ENCODE measurements around the gene ZNF280A.

ZNF280A gene

GRCh38 chr22:22520020-22520656, at the start of gene ZNF280A:
ZNF280A (minus strand) TSS chr22:22520270; CDS start chr22:22515630, 4,640 bp downstream.
- FAIRE-seq (no peak), DNase-seq (ENCODE audit: low spot score) (peak; percentile 48)

- no peak for FAIRE-seq
- no peak for DNase-seq (ENCODE audit: low spot score)
Observed at GRCh38 chr22:22569218-22569617, 49.1 kb upstream of the ZNF280A start.

GRCh38 chr22:22565981-22566380, 45.9 kb upstream of the ZNF280A start:
- DNase-seq (ENCODE audit: low spot score) (no peak), FAIRE-seq (no peak)

- FAIRE-seq (peak; percentile 73), DNase-seq (ENCODE audit: low spot score) (peak; percentile 98)
Observed at GRCh38 chr22:22558972-22559603, 39.0 kb upstream of the ZNF280A start, which contains the start of gene PRAME. PRAME (minus strand) TSS chr22:22559265; CDS start chr22:22556832, 2,433 bp downstream.

GRCh38 chr22:22558071-22558971, 38.3 kb upstream of the ZNF280A start:
- FAIRE-seq = no peak
- DNase-seq (ENCODE audit: low spot score) = peak; percentile 65

GRCh38 chr22:22556995-22557925, 37.2 kb upstream of the ZNF280A start:
- peak; percentile 89 for DNase-seq (ENCODE audit: low spot score)
- no peak for FAIRE-seq

GRCh38 chr22:22556578-22556977, 36.5 kb upstream of the ZNF280A start:
- DNase-seq (ENCODE audit: low spot score) (no peak), FAIRE-seq (no peak)

GRCh38 chr22:22555596-22555995, 35.5 kb upstream of the ZNF280A start:
- DNase-seq (ENCODE audit: low spot score) (no peak), FAIRE-seq (no peak)

GRCh38 chr22:22554587-22555284, 34.7 kb upstream of the ZNF280A start:
- DNase-seq (ENCODE audit: low spot score) (no peak), FAIRE-seq (peak; percentile 70)

GRCh38 chr22:22553735-22554586, 33.9 kb upstream of the ZNF280A start:
- no peak for DNase-seq (ENCODE audit: low spot score)
- FAIRE-seq = no peak

- no peak for DNase-seq (ENCODE audit: low spot score)
- FAIRE-seq = no peak
Observed at GRCh38 chr22:22553141-22553540, 33.1 kb upstream of the ZNF280A start.

- FAIRE-seq (no peak), DNase-seq (ENCODE audit: low spot score) (no peak)
Observed at GRCh38 chr22:22552630-22553029, 32.6 kb upstream of the ZNF280A start.

GRCh38 chr22:22550789-22551434, 30.8 kb upstream of the ZNF280A start:
- DNase-seq (ENCODE audit: low spot score) (no peak), FAIRE-seq (peak; percentile 85)

GRCh38 chr22:22548910-22549309, 28.8 kb upstream of the ZNF280A start:
- DNase-seq (ENCODE audit: low spot score) = no peak
- peak; percentile 5 for FAIRE-seq

- DNase-seq (ENCODE audit: low spot score) (no peak), FAIRE-seq (peak; percentile 50)
Observed at GRCh38 chr22:22548317-22548716, 28.2 kb upstream of the ZNF280A start.

- peak; percentile 32 for FAIRE-seq
Observed at GRCh38 chr22:22547692-22548300, 27.7 kb upstream of the ZNF280A start.

GRCh38 chr22:22547226-22547625, 27.2 kb upstream of the ZNF280A start:
- FAIRE-seq (peak; percentile 13), DNase-seq (ENCODE audit: low spot score) (no peak)

More at GRCh38 chr22:22547692-22548300, 27.7 kb upstream of the ZNF280A start:
- DNase-seq (ENCODE audit: low spot score) = no peak

- FAIRE-seq (no peak), DNase-seq (ENCODE audit: low spot score) (no peak)
Observed at GRCh38 chr22:22546490-22546889, 26.4 kb upstream of the ZNF280A start.
